CD4-positive, alpha-beta T cell (primary cell): Measurements from ENCODE around the gene GLIPR2. TPM values are rescaled to one million over a fixed set of nuclear protein-coding genes. Genes with fewer than 3 reads are reported as not detected.
A peak's percentile ranks its signal among the peaks of the same experiment; 100 is the strongest.

Experiments
- ATAC-seq: fragments of 200-7000 bp; cut with Tn5 transposase; one replicate; pipeline ENCODE4 v1.10.0; 2022; ENCODE audit warnings: mild to moderate bottlenecking; ENCODE audit not compliant: poor library complexity
- CTCF ChIA-PET: fragments of 350-600 bp; sonication (Branson Sonifier 250); formaldehyde crosslinking; loops from one replicate; lab custom pipeline; 2021; ENCODE audit warnings: antibody characterized with exemption, inconsistent platforms; lab: Charles Lee
- POLR2A ChIA-PET: fragments of 350-600 bp; sonication (Branson Sonifier 250); formaldehyde crosslinking; loops from one replicate; lab custom pipeline; 2021; ENCODE audit warnings: antibody characterized with exemption, inconsistent platforms; lab: Charles Lee
- DNase-seq, 14 experiments: peaks; one replicate each; pipeline ENCODE4 v3.0.0-alpha.2; 2013 to 2020; ENCODE audit warnings: mixed read lengths in 2 of 14
- H3K27ac ChIP-seq, 2 donors: one replicate each; pipeline versions ENCODE4 v1.5.1 to v1.7.0; 2013; ENCODE audit warnings: low read length in 2 of 2, low read depth in 1 of 2, mild to moderate bottlenecking in 1 of 2
- H3K27me3 ChIP-seq, 2 experiments: 1 replicate in 1 of 2; 2 replicates in 1 of 2; pipeline versions ENCODE4 v1.6.1 to v1.7.0; 2013; ENCODE audit warnings: low read length in 2 of 2, control low read depth in 1 of 2, mild to moderate bottlenecking in 1 of 2, moderate library complexity in 1 of 2; ENCODE audit not compliant: insufficient read depth in 2 of 2, control insufficient read depth in 1 of 2
- H3K36me3 ChIP-seq: one replicate; pipeline ENCODE4 v1.6.1; 2013; ENCODE audit warnings: low read length, control low read depth; ENCODE audit not compliant: insufficient read depth
- H3K4me1 ChIP-seq: one replicate; pipeline ENCODE4 v1.6.1; 2013; ENCODE audit warnings: low read length, control low read depth; ENCODE audit not compliant: insufficient read depth
- H3K4me3 ChIP-seq: one replicate; pipeline ENCODE4 v1.5.1; 2013; ENCODE audit warnings: mild to moderate bottlenecking, low read length, moderate library complexity
- H3K9me3 ChIP-seq, 2 experiments: 1 replicate in 1 of 2; 2 replicates in 1 of 2; pipeline versions ENCODE4 v1.6.1 to v1.7.0; 2013; ENCODE audit warnings: low read length in 2 of 2, mild to moderate bottlenecking in 2 of 2, control low read depth in 1 of 2, moderate library complexity in 1 of 2; ENCODE audit not compliant: control insufficient read depth in 1 of 2, insufficient read depth in 1 of 2
- H3K27ac Mint-ChIP-seq: one replicate; pipeline ENCODE4 v1.8.0; 2020; ENCODE audit warnings: mixed read lengths
- H3K27me3 Mint-ChIP-seq: one replicate; pipeline ENCODE4 v1.8.0; 2021; ENCODE audit warnings: mixed read lengths
- H3K36me3 Mint-ChIP-seq: one replicate; pipeline ENCODE4 v1.8.0; 2021; ENCODE audit warnings: low read depth, mixed read lengths
- H3K4me1 Mint-ChIP-seq: one replicate; pipeline ENCODE4 v1.8.0; 2021; ENCODE audit warnings: low read depth, mixed read lengths
- H3K4me3 Mint-ChIP-seq: one replicate; pipeline ENCODE4 v1.8.0; 2020; ENCODE audit warnings: mild to moderate bottlenecking, mixed read lengths
- H3K9me3 Mint-ChIP-seq: one replicate; pipeline ENCODE4 v1.8.0; 2020; ENCODE audit warnings: mixed read lengths
- CTCF ChIP-seq: fragments of 200-600 bp; IDR thresholded peaks from one replicate; pipeline ENCODE4 v1.8.0; 2022; ENCODE audit warnings: antibody characterized with exemption, mild to moderate bottlenecking
- intact Hi-C, 2 experiments: fragments of 100-400 bp; cut with DNase I in 1 of 2; cut with micrococcal nuclease in 1 of 2; formaldehyde crosslinking; loops; one replicate each; pipeline versions ENCODE4 v1.15.1 to v1.9.0; 2023 to 2025; cut with DNase I, micrococcal nuclease
- total RNA-seq, 174 experiments: library from RNA in 2 of 174; stranded (reverse) in 2 of 174; gene quantifications; one replicate each; pipeline ENCODE4 v1.2.3 and lab custom pipeline; 2021 to 2026

GLIPR2 gene
- total RNA-seq, 2 experiments from 2014 or later: 13.6 to 13.7 TPM

GRCh38 chr9:36091026-36091953, 45.2 kb upstream of the GLIPR2 start:
- DNase-seq: no peak
- Histone ChIP-seq H3K27ac (no peak overlapping the region), H3K27me3 (no peaks in the 10 kb centered on the region), H3K4me1 (peaks cover 8% of the 10 kb centered on the region), H3K36me3 (peaks cover 2% of the 10 kb centered on the region), H3K9me3 (no peaks in the 10 kb centered on the region), H3K4me3 (no peak overlapping the region)
- Mint-ChIP-seq H3K4me3 (no peak overlapping the region), H3K4me1 (peaks cover 12% of the 10 kb centered on the region), H3K36me3 (peaks cover 16% of the 10 kb centered on the region), H3K9me3 (no peaks in the 10 kb centered on the region), H3K27me3 (no peaks in the 10 kb centered on the region), H3K27ac (peak overlapping the region; percentile 0)
- intact Hi-C loops: no loop called here
- no peak for ATAC-seq
- POLR2A ChIA-PET: interaction anchor here (0.9 to 1.4 kb wide), 2 partner anchors 16 to 49 kb away, joined by 3 read pairs; no protein-coding TSS in a partner anchor
- CTCF ChIA-PET: interaction anchor here (1.7 kb wide), 1 partner anchor 12 kb away, joined by 8 read pairs; no protein-coding TSS in a partner anchor
- TF ChIP-seq CTCF: no peak

- H3K27ac Mint-ChIP-seq: peak overlapping the region; percentile 0
- H3K4me1 ChIP-seq: peaks cover 8% of the 10 kb centered on the region
- no peak overlapping the region for H3K4me3 ChIP-seq
- intact Hi-C loops: no loop called here
- H3K9me3 ChIP-seq: no peaks in the 10 kb centered on the region
- ATAC-seq (no peak), DNase-seq (no peak)
- no peak overlapping the region for H3K27ac ChIP-seq
- no peaks in the 10 kb centered on the region for H3K27me3 Mint-ChIP-seq
- H3K9me3 Mint-ChIP-seq: no peaks in the 10 kb centered on the region
- H3K36me3 ChIP-seq: no peaks in the 10 kb centered on the region
- peaks cover 12% of the 10 kb centered on the region for H3K4me1 Mint-ChIP-seq
- H3K27me3 ChIP-seq: no peaks in the 10 kb centered on the region
- H3K36me3 Mint-ChIP-seq: peaks cover 9% of the 10 kb centered on the region
- H3K4me3 Mint-ChIP-seq: no peak overlapping the region
- no peak for TF ChIP-seq CTCF
- CTCF ChIA-PET: interaction anchor here (1.7 kb wide), 1 partner anchor 11 kb away, joined by 8 read pairs; no protein-coding TSS in a partner anchor
- POLR2A ChIA-PET: interaction anchor here (0.9 to 1.4 kb wide), 2 partner anchors 17 to 48 kb away, joined by 3 read pairs; no protein-coding TSS in a partner anchor
Measured at GRCh38 chr9:36092014-36092413, 44.5 kb upstream of the GLIPR2 start.

GRCh38 chr9:36092509-36093215, 43.9 kb upstream of the GLIPR2 start:
- peak overlapping the region; percentile 22 for H3K4me3 Mint-ChIP-seq
- Histone ChIP-seq H3K36me3 (no peaks in the 10 kb centered on the region), H3K27ac (no peak overlapping the region), H3K4me1 (peaks cover 8% of the 10 kb centered on the region), H3K4me3 (peak overlapping the region; percentile 18), H3K27me3 (no peaks in the 10 kb centered on the region), H3K9me3 (no peaks in the 10 kb centered on the region)
- peaks cover 12% of the 10 kb centered on the region for H3K4me1 Mint-ChIP-seq
- peak; percentile 84 for ATAC-seq
- ChIA-PET POLR2A (interaction anchor here (0.7 to 1.4 kb wide), 3 partner anchors 13 to 51 kb away, joined by 3 read pairs; no protein-coding TSS in a partner anchor), CTCF (interaction anchor here (1.7 kb wide), 1 partner anchor 10 kb away, joined by 8 read pairs; no protein-coding TSS in a partner anchor)
- H3K36me3 Mint-ChIP-seq: peaks cover 2% of the 10 kb centered on the region
- H3K27me3 Mint-ChIP-seq: no peaks in the 10 kb centered on the region
- intact Hi-C loops: no loop called here
- no peak for TF ChIP-seq CTCF
- H3K9me3 Mint-ChIP-seq: no peaks in the 10 kb centered on the region
- H3K27ac Mint-ChIP-seq: peak overlapping the region; percentile 81
- peak in 12 of 14 experiments; percentile 2 to 74 (median 16) for DNase-seq
